ENCODE results near the gene ZFYVE21. TPM values are rescaled to one million over a fixed set of nuclear protein-coding genes. Genes with fewer than 3 reads are reported as not detected.

Gene ZFYVE21
- total and polyA plus RNA-seq, 2 donors (not counting 1 experiment from before 2014, with no cell fraction given): 84.9 to 94.5 TPM

DNA sequence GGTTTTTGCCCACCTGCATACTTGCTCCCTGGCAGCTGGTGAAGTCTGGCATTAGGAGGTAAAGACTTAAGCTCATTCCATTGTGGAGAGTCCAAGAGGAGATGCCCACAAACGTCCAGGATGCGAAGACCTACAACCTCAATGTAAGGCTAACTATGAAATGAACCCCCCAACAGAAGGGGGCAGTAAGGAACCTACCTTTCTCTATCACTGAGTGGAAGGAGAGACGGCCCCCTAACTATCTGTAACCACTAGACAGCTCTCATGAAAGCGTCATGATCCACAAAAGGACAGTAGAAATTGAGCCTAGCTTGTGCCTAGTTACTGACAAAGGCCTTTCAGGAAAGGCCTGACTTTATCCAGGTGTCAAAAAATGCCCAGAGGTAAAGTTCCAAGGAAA, 55.3 kb downstream of the ZFYVE21 start:
- TF ChIP-seq, protein P1, sequence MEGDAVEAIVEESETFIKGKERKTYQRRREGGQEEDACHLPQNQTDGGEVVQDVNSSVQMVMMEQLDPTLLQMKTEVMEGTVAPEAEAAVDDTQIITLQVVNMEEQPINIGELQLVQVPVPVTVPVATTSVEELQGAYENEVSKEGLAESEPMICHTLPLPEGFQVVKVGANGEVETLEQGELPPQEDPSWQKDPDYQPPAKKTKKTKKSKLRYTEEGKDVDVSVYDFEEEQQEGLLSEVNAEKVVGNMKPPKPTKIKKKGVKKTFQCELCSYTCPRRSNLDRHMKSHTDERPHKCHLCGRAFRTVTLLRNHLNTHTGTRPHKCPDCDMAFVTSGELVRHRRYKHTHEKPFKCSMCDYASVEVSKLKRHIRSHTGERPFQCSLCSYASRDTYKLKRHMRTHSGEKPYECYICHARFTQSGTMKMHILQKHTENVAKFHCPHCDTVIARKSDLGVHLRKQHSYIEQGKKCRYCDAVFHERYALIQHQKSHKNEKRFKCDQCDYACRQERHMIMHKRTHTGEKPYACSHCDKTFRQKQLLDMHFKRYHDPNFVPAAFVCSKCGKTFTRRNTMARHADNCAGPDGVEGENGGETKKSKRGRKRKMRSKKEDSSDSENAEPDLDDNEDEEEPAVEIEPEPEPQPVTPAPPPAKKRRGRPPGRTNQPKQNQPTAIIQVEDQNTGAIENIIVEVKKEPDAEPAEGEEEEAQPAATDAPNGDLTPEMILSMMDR (conservative IDR thresholded peaks at IDR 0.05 in 1 of 2, IDR thresholded peaks at IDR 0.05 in 1 of 2; ENCODE audit: low read depth in 1 of 2, low read length in 2 of 2): no peak
- TF ChIP-seq EZH2 (IDR thresholded peaks at IDR 0.05; ENCODE audit: low read length, missing control alignments): no peak
- no peaks in the 10 kb centered on the region for H3K9me3 ChIP-seq (ENCODE audit: control insufficient read depth, insufficient read depth, low read depth, low read length)
- H3K4me3 ChIP-seq (replicated peaks in 1 of 4; ENCODE audit: control extremely low read depth in 1 of 4, insufficient read depth in 1 of 4, low read depth in 3 of 4, low read length in 4 of 4): no peak overlapping the region
- no peak overlapping the region for H3K9ac ChIP-seq (ENCODE audit: insufficient read depth, low read length)
- H4K20me1 ChIP-seq (ENCODE audit: control insufficient read depth, extremely low read depth, insufficient read depth, low read length): no peaks in the 10 kb centered on the region
- no peaks in the 10 kb centered on the region for H3K36me3 ChIP-seq (ENCODE audit: control insufficient read depth, insufficient read depth, low read length)
- no peaks in the 10 kb centered on the region for H3K27me3 ChIP-seq (ENCODE audit: control insufficient read depth, insufficient read depth, low read length)
- no peaks in the 10 kb centered on the region for H3K79me2 ChIP-seq (ENCODE audit: control insufficient read depth, insufficient read depth, low read length)
- H2AFZ ChIP-seq (ENCODE audit: low read length): no peak overlapping the region
- no peak for DNase-seq (ENCODE audit: low read depth in 2 of 2)
- H3K27ac ChIP-seq (ENCODE audit: insufficient read depth, low read length): no peak overlapping the region
- H3K4me2 ChIP-seq (ENCODE audit: extremely low read depth, insufficient read depth, low read length): no peak overlapping the region
- H3K4me1 ChIP-seq (ENCODE audit: control insufficient read depth, extremely low read depth, insufficient read depth, low read length): no peaks in the 10 kb centered on the region

DNA sequence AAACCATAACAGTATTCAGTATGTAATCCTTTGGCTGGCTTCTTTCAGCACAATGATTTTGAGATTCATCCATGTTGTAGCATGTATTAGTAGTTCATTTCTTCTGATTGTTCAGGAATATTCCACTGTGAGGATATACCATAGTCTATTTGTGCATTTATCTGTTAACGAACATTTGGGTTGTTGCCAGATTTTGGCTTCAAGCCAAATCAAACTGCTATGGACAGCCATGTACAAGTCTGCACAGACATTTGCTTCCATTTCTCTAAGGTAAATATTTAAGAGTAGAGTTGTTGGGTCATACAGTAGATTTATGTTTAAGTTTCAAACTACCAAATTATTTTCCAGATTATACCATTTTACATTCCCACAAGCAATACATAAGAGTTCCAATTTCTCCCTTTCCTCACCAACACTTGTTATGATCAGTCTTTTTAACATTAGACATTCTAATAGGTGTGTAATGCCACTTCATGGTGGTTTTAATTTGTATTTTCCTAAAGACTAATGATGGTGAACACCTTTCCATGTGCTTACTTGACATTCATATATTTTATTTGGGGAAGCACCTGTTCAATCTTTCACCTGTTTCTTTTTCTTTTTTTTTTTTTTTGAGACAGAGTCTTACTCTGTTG, 56.6 kb downstream of the ZFYVE21 start:
- H3K9me3 ChIP-seq (ENCODE audit: control insufficient read depth, insufficient read depth, low read depth, low read length): no peaks in the 10 kb centered on the region
- H3K9ac ChIP-seq (ENCODE audit: insufficient read depth, low read length): no peak overlapping the region
- no peak overlapping the region for H3K27ac ChIP-seq (ENCODE audit: insufficient read depth, low read length)
- H3K4me1 ChIP-seq (ENCODE audit: control insufficient read depth, extremely low read depth, insufficient read depth, low read length): no peaks in the 10 kb centered on the region
- no peak overlapping the region for H3K4me3 ChIP-seq (replicated peaks in 1 of 4; ENCODE audit: control extremely low read depth in 1 of 4, insufficient read depth in 1 of 4, low read depth in 3 of 4, low read length in 4 of 4)
- H3K4me2 ChIP-seq (ENCODE audit: extremely low read depth, insufficient read depth, low read length): no peak overlapping the region
- no peaks in the 10 kb centered on the region for H4K20me1 ChIP-seq (ENCODE audit: control insufficient read depth, extremely low read depth, insufficient read depth, low read length)
- TF ChIP-seq EZH2 (IDR thresholded peaks at IDR 0.05; ENCODE audit: low read length, missing control alignments): no peak
- TF ChIP-seq, protein P1 (conservative IDR thresholded peaks at IDR 0.05 in 1 of 2, IDR thresholded peaks at IDR 0.05 in 1 of 2; ENCODE audit: low read depth in 1 of 2, low read length in 2 of 2): no peak
- no peak for DNase-seq (ENCODE audit: low read depth in 2 of 2)
- no peaks in the 10 kb centered on the region for H3K36me3 ChIP-seq (ENCODE audit: control insufficient read depth, insufficient read depth, low read length)
- H3K27me3 ChIP-seq (ENCODE audit: control insufficient read depth, insufficient read depth, low read length): no peaks in the 10 kb centered on the region
- H3K79me2 ChIP-seq (ENCODE audit: control insufficient read depth, insufficient read depth, low read length): no peaks in the 10 kb centered on the region
- no peak overlapping the region for H2AFZ ChIP-seq (ENCODE audit: low read length)

DNA sequence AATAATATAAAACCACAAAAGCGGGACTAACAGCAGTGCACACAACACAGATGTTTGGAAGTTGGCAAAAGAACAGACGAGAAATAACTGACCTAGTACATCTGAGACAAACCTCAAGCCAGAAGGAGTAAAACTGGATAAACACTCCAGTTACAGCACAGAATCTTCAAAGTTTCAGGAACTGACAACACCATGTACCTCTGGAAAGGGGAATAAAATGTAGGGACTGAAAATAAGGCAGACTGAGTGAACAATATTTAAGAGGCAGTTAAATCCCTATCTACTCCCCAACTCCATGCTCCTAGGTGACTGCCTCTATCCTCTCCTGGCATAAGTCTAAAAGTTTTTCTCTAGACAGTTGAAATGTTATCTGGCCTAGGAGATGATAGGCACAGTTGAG, 57.9 kb downstream of the ZFYVE21 start:
- H3K9me3 ChIP-seq (ENCODE audit: control insufficient read depth, insufficient read depth, low read depth, low read length): no peaks in the 10 kb centered on the region
- no peak overlapping the region for H3K9ac ChIP-seq (ENCODE audit: insufficient read depth, low read length)
- no peaks in the 10 kb centered on the region for H3K4me1 ChIP-seq (ENCODE audit: control insufficient read depth, extremely low read depth, insufficient read depth, low read length)
- H4K20me1 ChIP-seq (ENCODE audit: control insufficient read depth, extremely low read depth, insufficient read depth, low read length): no peaks in the 10 kb centered on the region
- no peak overlapping the region for H3K4me2 ChIP-seq (ENCODE audit: extremely low read depth, insufficient read depth, low read length)
- TF ChIP-seq EZH2 (IDR thresholded peaks at IDR 0.05; ENCODE audit: low read length, missing control alignments): no peak
- TF ChIP-seq, protein P1 (conservative IDR thresholded peaks at IDR 0.05 in 1 of 2, IDR thresholded peaks at IDR 0.05 in 1 of 2; ENCODE audit: low read depth in 1 of 2, low read length in 2 of 2): no peak
- H3K36me3 ChIP-seq (ENCODE audit: control insufficient read depth, insufficient read depth, low read length): no peaks in the 10 kb centered on the region
- H3K27ac ChIP-seq (ENCODE audit: insufficient read depth, low read length): no peak overlapping the region
- no peak overlapping the region for H2AFZ ChIP-seq (ENCODE audit: low read length)
- DNase-seq (ENCODE audit: low read depth in 2 of 2): no peak
- no peaks in the 10 kb centered on the region for H3K79me2 ChIP-seq (ENCODE audit: control insufficient read depth, insufficient read depth, low read length)
- H3K4me3 ChIP-seq (replicated peaks in 1 of 4; ENCODE audit: control extremely low read depth in 1 of 4, insufficient read depth in 1 of 4, low read depth in 3 of 4, low read length in 4 of 4): no peak overlapping the region
- H3K27me3 ChIP-seq (ENCODE audit: control insufficient read depth, insufficient read depth, low read length): no peaks in the 10 kb centered on the region

Data from fibroblast of lung (primary cell).